AG09309 (cell line): ENCODE measurements around the gene MAML2.

ENCODE experiments used
- DNase-seq: peaks from one replicate; pipeline ENCODE4 v3.0.0-alpha.2; 2010; ENCODE audit warnings: low read depth
- H3K4me3 ChIP-seq: 2 replicates; pipeline ENCODE4 v1.5.1; 2011; ENCODE audit warnings: mild to moderate bottlenecking, low read depth, low read length, moderate library complexity; ENCODE audit not compliant: control insufficient read depth
- TF ChIP-seq, protein P1 (sequence below): IDR thresholded peaks from 2 replicates; pipeline ENCODE4 v1.5.1; 2011; ENCODE audit warnings: mild to moderate bottlenecking, low read depth, low read length, inconsistent platforms; ENCODE audit not compliant: insufficient read depth, control insufficient read depth; ENCODE audit errors: missing control alignments

Gene MAML2

DNA sequence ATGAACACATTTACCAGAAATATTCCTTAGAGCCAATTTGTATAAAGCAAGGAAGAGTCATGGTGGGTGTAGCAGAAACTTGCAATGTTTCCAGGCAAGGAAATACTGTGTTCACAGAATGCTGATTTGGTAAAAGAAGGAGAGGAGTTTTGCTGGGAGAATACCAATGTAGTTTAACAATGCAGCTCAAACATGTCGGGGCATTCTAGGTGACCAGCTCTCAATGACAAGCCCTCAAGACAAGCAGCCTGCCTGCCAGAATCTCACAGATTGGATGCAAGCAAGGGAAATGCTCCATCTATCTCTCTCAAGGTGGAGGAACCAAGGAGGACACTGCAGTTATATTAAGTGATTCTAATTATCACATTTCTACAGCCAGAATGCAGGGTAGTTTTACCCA is 190.4 kb downstream of the MAML2 start:
- TF ChIP-seq, protein P1, sequence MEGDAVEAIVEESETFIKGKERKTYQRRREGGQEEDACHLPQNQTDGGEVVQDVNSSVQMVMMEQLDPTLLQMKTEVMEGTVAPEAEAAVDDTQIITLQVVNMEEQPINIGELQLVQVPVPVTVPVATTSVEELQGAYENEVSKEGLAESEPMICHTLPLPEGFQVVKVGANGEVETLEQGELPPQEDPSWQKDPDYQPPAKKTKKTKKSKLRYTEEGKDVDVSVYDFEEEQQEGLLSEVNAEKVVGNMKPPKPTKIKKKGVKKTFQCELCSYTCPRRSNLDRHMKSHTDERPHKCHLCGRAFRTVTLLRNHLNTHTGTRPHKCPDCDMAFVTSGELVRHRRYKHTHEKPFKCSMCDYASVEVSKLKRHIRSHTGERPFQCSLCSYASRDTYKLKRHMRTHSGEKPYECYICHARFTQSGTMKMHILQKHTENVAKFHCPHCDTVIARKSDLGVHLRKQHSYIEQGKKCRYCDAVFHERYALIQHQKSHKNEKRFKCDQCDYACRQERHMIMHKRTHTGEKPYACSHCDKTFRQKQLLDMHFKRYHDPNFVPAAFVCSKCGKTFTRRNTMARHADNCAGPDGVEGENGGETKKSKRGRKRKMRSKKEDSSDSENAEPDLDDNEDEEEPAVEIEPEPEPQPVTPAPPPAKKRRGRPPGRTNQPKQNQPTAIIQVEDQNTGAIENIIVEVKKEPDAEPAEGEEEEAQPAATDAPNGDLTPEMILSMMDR = no peak
- DNase-seq = no peak
- no peak overlapping the region for H3K4me3 ChIP-seq

DNA sequence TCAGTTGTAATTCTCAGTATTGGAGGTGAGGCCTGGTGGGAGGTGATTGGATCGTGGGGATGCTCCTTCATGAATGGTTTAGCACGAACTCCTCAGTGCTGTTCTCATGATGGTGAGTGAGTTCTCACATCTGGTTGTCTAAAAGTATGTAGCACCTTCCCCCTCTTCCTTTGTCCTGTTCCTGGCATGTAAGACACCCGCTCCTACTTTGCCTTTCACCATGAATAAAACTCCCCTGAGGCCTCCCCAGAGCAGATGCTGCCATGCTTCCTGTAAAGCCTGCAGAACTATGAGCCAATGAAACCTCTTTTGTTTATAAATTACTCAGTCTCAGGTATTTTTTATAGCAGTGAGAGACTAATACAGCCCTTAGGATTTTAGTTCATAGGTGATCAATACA is 191.5 kb downstream of the MAML2 start:
- TF ChIP-seq, protein P1 = no peak
- no peak for DNase-seq
- H3K4me3 ChIP-seq = no peak overlapping the region

GRCh38 chr11:96150609-96151008 is 192.4 kb downstream of the MAML2 start:
- TF ChIP-seq, protein P1 = no peak
- no peak for DNase-seq
- H3K4me3 ChIP-seq = no peak overlapping the region

- H3K4me3 ChIP-seq = no peak overlapping the region
- DNase-seq = peak; percentile 74
- TF ChIP-seq, protein P1 = no peak
These were observed 193.0 kb downstream of the MAML2 start for GRCh38 chr11:96149743-96150555.

DNA sequence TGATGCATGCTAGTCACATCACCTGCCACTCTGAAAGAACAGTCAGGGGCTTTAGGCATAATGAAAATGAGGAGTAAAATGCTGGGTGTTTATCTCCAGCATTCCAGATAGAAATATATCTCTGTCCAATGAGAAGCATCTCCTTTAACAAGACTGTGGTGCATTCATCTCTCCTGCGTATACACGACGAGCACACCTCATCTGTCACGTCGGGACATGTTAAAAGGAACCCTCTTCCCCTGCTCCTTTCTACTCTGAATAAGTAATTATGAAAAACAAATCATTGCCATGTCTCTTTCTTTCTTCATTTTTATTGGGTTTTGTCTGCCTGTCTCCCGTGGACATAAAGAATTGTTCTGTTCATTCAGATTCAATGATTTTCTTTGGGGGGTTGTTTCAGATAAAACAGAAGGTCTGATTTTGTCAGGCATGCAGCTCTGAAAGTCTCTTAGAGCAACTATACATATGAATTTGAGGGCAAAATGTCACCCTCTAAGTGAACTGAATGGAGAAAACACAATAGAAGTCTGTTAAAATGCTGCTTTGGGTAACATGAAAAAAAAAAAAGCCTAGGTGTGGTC is 195.0 kb downstream of the MAML2 start:
- DNase-seq = no peak
- no peak overlapping the region for H3K4me3 ChIP-seq
- TF ChIP-seq, protein P1 = no peak

- TF ChIP-seq, protein P1 = no peak
- H3K4me3 ChIP-seq = no peak overlapping the region
- no peak for DNase-seq
These were observed 195.8 kb downstream of the MAML2 start for GRCh38 chr11:96147186-96147585.
